HPDE6-E6E7 (cell line): ENCODE measurements around the gene NT5DC3.
A peak's percentile ranks its signal among the peaks of the same experiment; 100 is the strongest.

Experiments
- DNase-seq: peaks from one replicate; pipeline ENCODE4 v3.0.0; 2011; ENCODE audit warnings: missing footprints; ENCODE audit errors: extremely low spot score

NT5DC3 gene

DNA sequence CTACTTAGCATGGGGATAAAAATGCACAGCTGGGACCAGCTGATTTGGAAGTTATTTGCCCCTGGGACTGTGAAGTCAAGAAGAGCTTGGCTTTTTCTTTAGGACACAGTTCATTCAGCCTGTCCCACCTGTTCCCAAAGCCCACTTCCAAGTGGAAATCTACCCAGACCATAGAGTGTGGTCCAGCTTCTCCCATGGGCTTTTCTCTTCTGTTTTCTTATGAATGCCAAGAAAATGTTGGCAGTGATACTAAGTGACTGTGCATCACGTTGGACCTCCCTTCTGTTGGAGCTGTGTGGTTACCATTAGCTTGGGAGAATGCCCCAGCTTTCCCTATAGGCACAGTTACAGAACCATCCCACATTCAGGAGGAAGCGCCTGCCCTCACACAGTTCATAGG lies 89.4 kb downstream of the NT5DC3 start:
- no peak for DNase-seq

GRCh38 chr12:103751171-103751570 lies 89.9 kb downstream of the NT5DC3 start:
- DNase-seq, result no peak

- no peak for DNase-seq
Observed at GRCh38 chr12:103748875-103749274, 92.2 kb downstream of the NT5DC3 start.

DNA sequence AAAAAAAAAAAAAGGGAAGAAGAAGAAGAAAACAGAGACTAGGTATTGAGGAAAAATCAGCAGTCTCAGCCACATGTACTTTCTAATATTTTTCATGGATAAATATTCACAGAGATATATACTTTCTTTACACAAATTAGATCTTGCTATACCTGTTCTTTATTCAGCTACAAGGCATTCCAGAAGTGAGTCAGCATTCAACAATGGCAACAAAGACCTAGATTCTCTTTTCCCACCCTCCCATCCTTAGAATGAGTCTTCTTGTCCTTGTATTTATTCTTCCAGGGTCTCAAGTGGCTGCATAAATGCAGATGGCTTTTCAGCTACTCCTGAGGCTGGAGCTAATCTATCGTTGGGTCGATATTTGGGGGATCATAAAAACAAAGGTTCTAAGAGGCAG lies 93.0 kb downstream of the NT5DC3 start:
- peak; percentile 76 for DNase-seq

DNA sequence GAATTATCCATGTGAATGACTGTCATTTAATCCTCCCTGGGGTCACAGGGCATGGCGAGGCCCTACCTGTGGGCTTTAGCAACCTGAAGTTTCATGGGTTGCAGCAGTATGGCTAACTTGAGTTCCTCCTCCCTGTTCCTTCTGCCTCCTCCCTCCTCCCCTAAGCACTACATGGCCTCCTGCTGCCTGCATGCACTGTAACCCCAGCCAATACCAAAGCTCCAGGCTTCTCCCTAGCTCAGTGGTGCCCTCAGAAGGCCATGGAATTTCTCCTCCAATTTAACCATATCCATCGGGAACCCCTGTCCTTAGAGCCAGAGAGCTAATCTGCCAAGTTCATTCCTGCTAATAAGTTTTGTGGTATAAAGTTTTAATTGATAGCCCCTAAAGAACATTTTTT lies 95.1 kb downstream of the NT5DC3 start:
- DNase-seq, result no peak

DNA sequence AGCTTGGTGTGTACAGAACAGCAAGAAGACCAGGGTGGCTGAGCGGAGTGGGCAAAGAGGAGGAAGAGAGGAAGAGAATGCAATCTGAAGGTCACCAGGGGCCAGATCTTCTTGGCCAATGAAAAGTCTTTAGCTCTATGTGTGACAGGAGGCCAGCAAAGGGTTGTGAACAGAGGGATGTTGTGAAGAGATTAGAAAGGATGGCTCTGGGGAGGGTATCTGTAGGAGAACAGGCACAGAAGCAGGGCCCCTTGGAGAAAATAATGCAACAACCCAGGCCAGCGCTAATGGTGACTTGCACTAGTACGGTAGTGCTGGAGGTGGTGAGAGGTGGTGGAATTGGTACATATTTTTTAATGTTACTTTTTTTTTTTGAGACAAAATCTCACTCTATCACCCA lies 97.2 kb downstream of the NT5DC3 start:
- DNase-seq, result no peak

DNA sequence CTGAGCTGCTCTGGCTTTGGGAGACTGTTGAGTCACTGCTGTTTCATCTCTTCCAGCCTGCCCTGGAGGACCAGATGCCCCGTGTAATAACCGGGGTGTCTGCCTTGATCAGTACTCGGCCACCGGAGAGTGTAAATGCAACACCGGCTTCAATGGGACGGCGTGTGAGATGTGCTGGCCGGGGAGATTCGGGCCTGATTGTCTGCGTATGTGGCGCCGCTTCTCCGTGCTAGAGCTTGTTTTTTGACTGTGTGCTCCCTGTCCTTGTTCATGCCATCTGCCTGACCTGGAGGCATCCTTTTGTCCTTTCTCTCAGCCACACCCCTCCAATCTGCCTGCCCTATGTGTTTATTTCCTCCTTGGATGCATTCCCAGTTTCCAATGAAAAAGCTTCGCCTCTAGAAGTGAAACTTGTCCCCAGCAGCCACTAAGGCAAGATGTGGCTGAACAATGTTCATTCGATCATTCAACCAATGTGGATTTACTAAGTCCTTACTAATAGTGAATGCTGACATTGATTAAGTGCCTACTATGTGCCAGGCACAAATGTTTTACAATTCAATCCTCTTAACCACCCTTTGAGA lies 98.6 kb downstream of the NT5DC3 start:
- peak; percentile 39 for DNase-seq

GRCh38 chr12:103737881-103738280 lies 103.2 kb downstream of the NT5DC3 start:
- no peak for DNase-seq

GRCh38 chr12:103736572-103736971 lies 104.5 kb downstream of the NT5DC3 start:
- DNase-seq, result no peak

- DNase-seq, result no peak
Observed at GRCh38 chr12:103735291-103735690, 105.7 kb downstream of the NT5DC3 start.

DNA sequence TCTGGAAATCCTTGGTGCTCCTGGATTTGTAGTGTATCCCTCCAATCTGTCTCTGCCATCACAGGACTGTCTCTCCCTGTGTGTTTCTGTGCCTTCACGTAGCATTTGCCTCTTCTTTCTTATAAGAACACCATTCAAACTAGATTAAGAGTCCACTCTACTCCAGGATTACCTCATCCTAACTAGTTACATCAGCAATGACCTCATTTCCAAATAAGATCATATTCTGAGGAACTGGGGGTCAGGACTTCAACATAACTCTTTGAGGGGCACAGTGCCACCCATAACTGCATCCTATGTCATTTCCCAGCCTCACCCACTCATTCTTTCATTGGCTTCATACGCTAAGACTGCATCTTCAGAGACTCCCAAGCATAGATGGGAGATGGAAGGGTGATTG lies 106.2 kb downstream of the NT5DC3 start:
- DNase-seq, result no peak

GRCh38 chr12:103731539-103731938 lies 109.5 kb downstream of the NT5DC3 start:
- no peak for DNase-seq

DNA sequence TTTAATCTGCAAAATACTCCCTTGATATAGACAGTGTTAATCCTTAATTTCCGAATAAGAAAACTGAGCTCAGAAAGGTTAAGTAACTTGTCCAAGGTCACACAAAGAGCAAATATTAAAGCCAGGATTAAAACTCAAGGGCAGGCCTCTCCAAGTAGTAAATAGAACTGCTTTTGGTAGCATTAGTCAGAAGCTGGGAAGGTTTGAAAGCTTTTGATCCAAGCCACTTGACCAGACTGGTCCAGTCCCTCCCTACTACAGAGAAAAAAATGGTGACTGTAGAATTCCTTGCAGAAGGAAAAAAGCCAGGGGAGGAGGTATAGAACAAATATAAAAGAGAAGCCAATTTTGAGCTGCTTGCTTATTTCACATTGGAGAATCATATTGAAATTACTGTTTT lies 111.5 kb downstream of the NT5DC3 start:
- peak; percentile 10 for DNase-seq

DNA sequence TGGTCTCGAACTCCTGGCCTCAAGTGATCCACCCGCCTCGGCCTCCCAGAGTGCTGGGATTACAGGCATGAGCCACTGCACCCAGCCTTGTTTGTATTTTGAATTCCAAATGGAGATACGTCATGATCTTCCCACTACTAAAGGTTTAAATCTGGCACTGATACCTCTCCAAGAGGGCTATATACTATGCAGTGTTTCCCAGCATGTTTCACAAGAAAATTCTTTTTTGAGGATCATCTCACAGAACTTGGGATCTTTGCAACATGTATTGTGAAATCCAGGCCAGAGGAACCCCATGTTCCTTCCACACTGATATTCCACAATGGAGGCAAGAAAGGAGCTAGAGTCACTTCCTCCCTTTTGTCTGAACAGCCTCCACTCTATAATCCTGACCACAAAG lies 112.7 kb downstream of the NT5DC3 start:
- no peak for DNase-seq

- no peak for DNase-seq
Observed at GRCh38 chr12:103727638-103728037, 113.4 kb downstream of the NT5DC3 start.

GRCh38 chr12:103725398-103725797 lies 115.6 kb downstream of the NT5DC3 start:
- DNase-seq, result no peak
